GM18873 (cell line): Measurements from ENCODE around the gene A2ML1.
"Not testable (repeated sequence)": the region's sequence is repeated elsewhere in the genome, so short reads cannot be mapped to it uniquely, and the experiment has no call there.

Experiments
- ATAC-seq: cut with Tn5 transposase; IDR thresholded peaks from one replicate; pipeline ENCODE4 v1.9.1; 2021; ENCODE audit warnings: mild to moderate bottlenecking, moderate library complexity, moderate number of reproducible peaks; ENCODE audit not compliant: unreplicated experiment, low FRiP score

The A2ML1 gene

DNA sequence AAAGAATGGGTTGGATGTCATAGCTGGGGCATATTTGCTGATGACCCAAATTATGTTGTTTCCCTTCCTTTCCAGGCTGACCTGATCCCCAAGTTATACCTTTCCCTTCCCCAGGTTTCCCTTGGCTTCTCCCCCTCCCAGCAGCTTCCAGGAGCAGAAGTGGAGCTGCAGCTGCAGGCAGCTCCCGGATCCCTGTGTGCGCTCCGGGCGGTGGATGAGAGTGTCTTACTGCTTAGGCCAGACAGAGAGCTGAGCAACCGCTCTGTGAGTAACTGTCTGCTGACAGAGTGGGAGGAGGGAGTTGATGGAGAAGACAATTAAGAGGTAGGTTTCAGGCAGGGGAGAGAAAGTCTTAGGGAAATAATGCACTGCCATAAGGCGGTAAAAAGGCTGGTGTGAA is 25.0 kb downstream of the A2ML1 start:
- no peak for ATAC-seq

DNA sequence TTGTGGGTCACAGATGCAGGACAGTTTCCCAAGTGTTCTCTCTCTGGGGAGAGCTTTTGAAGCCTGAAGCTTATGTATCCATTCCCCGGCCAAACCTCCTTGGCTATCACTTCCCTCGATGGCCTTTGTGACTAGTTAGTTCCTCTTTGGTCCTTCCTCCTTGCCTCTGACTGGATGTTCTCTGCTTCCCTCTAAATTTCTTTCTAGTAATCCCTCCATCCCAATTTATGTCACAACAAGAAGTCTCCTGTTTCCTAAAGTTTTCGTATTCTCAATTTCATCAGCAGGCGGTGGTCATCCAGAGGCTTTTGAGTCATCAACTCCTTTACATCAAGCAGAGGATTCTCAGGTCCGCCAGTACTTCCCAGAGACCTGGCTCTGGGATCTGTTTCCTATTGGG is 27.5 kb downstream of the A2ML1 start:
- no peak for ATAC-seq

GRCh38 chr12:8852119-8852518 is 29.7 kb downstream of the A2ML1 start:
- no peak for ATAC-seq

DNA sequence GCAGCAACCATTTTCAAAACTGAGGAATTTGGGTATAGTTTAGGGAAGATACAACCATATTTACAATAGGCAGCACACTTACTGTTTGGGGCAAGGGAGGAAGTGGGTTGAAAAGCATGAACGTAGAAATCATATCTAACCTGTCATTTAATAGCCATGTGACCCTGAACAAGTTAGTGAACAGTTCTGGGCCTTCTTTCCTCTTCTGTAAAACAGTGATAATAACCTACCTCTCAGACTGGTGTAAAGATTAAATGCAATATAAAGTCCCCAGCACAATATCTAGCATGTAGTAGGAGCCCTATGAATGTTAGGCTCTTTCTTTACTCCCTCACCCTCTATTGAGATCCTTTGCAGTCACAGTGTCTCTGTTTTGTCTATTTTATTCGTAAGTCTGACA is 33.5 kb downstream of the A2ML1 start:
- ATAC-seq, result no peak

DNA sequence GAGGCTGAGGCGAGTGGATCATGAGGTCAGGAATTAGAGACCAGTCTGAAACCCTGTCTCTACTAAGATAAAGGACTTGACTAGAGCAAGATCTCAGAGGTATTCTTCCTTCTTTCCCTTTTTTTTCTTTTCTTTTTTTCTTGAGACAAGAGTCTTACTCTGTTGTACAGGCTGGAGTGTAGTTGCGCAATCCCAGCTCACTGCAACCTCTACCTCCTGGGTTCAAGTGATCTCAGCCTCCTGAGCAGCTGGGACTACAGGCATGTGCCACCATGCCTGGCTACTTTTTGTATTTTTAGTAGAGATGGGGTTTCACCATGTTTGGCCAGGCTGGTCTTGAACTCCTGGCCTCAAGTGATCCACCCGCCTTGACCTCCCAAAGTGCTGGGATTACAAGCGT is 37.0 kb downstream of the A2ML1 start:
- ATAC-seq, result not testable (repeated sequence)

DNA sequence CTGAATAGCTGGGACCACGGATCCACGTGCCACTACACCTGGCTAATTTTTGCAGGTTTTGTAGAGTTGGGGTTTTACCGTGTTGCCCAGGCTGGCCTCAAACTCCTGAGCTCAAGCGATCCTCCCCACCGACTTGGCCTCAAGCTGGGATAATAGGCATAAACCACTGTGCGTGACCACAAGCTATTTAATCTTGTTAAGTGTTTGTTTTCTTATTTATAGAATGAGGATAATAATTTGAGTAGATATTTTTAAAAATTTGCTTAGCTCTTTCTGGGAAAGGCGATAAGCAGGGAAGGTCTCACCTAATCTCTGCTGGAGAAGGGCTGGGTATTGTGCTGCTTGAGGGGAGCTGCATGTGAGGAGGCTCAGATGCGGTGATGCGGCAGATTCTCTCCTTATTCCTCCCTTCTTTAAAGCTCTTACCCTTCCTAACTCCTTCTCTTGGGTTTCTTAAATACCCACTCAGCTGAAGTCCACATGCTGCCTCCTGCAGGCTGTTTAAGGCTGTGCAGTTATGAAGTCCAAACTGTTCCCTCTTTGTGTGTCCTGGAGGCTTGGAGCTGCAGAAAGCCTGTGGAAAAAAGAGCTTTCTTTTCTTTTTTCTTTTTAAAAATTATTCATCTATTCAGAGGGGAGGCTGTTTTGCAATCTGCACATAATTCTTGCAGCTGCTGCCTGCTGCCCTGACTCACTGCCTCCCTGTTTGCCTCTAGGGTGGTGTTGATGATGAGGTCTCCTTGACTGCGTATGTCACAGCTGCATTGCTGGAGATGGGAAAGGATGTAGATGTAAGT is 37.9 kb downstream of the A2ML1 start:
- ATAC-seq, result no peak

- no peak for ATAC-seq
Observed at GRCh38 chr12:8866429-8866828, 44.0 kb downstream of the A2ML1 start.

DNA sequence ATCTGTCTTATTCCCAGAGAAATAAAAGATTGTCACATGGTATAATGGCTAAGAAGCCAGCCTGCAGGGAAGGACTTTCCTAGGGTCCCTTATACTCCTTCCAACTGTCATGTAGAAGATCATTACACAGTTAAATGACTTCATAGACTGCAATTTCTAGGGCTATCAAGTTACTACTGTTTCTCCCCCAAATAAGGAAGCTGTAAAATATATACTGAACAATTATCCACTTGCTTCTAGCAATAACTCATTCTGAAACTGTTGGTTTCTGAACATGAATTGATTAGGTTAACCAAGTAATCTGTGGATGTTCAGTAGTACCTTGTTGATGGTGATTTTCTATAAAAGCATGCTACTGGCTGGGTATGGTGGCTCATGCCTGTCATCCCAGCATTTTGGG is 44.6 kb downstream of the A2ML1 start:
- no peak for ATAC-seq

DNA sequence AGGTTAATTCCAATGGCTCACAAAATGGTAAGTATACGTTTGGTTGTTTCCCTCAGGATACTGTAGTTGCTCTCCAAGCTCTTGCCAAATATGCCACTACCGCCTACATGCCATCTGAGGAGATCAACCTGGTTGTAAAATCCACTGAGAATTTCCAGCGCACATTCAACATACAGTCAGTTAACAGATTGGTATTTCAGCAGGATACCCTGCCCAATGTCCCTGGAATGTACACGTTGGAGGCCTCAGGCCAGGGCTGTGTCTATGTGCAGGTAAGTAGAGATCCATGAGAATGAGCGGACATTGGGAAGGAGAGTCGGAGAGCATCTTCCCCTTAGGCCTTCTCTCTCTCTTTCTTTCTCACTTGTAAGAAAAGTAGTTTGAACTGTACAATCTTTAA is 45.4 kb downstream of the A2ML1 start:
- no peak for ATAC-seq

DNA sequence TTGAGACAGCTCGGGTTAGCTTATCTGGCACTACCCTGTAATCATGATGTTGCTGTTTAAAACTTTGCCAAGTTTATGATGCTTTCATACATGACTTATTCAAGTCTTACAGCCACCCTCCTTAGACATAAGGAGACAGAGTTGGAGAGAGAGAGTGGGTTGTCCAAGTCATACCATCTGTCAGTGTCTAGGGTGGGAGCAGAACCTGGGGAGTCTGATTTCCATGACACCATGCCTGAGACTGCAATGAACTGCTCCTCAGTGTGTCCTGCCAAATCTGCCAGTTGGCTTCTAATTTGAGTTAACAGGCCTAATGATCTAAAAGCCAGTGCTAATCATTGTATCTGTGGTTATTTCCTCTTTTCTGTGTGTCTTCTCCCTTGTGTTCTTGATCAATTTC is 48.2 kb downstream of the A2ML1 start:
- no peak for ATAC-seq

DNA sequence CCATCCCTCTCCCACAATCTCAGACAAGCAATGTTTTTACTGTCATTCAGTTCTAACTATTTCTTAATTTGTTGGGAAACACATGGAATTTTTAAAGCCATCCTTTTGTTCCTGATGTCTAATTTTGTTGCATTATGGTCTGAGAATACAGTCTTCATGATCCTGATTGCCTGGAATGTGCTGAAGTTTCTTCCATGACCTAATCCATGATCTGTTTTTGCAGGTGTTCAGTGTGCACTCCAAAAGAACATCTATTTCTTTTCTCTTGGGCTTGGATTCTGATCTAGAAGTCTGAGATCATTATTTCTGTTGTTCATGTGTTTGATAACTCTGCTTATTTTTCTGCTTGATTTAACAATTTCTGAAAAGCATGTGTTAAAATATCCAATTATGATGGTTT is 48.6 kb downstream of the A2ML1 start:
- no peak for ATAC-seq

- ATAC-seq, result no peak
Observed at GRCh38 chr12:8876887-8877286, 54.5 kb downstream of the A2ML1 start.

- no peak for ATAC-seq
Observed at GRCh38 chr12:8886502-8887284, 64.3 kb downstream of the A2ML1 start.

DNA sequence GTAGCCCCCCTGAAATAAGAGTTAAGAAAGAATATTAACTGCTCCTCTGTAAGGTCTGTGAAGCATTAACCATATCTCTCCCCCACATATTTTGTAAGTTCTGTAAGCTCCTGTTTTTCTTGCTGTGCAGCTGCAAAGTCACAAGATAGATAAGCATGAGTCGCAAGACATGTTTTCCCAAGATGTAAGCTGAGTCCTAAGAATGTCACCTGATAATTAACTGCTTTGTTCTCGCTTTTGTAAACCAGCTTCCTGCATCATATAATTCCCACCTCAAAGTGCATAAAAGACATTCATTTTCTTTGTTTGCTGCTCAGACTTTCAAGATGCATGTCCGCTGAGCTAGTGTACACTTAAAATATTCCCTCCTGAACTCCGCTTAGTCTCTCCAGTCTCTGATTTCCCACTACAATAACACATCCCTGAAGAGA is 64.9 kb downstream of the A2ML1 start:
- no peak for ATAC-seq

DNA sequence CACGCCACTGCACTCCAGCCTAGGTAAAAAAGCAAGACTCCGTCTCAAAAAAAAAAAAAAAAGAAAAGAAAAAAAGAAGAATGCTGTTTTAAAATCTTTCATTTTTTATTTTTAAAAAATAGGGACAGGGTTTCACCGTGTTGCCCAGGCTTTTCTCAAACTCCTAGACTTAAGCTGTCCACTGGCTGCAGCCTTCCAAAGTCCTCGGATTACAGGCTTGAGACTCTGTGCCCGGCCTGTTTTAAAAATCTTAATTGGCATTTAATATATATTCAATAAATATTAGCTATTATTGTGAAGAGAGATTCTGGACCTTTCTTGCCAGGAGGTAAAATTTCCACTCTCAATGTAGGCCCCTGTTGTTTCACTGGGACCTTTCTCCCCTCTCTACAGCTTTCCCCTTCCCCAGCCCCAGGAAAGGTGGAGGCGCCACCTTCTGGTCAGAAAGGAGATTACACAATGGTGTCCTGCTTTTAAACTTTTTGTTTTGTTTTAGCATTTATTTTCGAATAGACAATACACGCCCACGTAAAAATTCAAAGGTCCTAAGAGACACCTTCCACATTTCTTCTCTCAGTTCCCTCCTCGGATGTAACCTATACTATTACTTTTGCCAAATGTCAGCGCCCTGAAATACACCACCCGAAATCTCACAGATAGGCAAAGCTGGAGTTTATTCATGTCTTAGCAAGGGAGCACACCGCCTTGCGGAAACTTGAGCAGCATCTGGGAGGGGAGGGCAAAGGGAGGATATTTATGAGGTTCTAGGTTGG is 68.1 kb downstream of the A2ML1 start:
- no peak for ATAC-seq

- ATAC-seq, result no peak
Observed at GRCh38 chr12:8891976-8892375, 69.6 kb downstream of the A2ML1 start.

- no peak for ATAC-seq
Observed at GRCh38 chr12:8894378-8894777, 72.0 kb downstream of the A2ML1 start.

DNA sequence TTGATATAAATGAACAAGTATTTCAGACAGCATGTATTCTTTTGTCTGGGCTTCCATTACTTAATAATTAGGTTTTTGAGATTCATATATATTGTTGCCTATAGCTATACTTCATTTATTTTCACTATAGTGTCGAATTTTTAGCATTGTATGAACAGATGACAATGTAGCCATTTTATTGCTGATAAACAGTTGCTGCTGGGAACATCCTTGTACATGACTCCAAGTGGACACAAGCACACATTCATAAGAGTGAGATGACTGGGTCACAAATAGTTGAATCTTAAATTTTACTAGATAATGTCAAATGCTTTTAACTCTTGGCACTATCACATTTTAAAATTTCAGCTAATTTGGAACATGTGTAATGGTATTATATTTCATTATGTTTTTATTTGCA is 72.6 kb downstream of the A2ML1 start:
- ATAC-seq, result no peak

DNA sequence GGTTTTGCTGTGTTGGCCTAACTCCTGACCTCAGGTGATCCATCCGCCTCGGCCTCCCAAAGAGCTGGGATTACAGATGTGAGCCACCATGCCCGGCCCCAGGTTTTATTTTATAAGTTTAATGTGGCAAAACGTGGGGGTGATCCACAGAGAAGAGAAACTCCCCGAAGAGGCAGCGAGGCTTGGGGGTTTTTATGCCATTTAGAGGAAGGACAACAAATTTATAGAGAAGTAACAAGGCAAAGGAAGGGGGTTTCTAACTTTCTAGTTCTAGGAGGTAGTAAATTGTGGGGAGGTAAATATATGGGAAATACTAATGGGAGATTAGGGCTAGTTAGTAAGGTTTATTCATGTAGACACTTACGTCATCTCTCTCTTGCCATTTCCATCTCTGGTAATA is 74.7 kb downstream of the A2ML1 start:
- no peak for ATAC-seq

DNA sequence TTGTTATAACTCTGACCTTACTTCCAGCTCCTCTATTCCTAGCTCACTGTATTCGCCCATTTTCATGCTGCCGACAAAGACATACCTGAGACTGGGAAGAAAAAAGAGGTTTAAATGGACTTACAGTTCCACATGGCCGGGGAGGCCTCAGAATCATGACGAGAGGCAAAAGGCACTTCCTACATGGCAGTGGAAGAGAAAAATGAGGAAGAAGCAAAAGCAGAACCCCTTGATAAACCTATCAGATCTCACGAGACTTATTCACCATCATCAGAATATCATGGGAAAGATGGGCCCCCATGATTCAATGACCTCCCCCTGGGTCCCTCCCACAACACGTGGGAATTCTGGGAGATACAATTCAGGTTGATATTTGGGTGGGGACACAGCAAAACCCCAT is 77.4 kb downstream of the A2ML1 start:
- no peak for ATAC-seq

DNA sequence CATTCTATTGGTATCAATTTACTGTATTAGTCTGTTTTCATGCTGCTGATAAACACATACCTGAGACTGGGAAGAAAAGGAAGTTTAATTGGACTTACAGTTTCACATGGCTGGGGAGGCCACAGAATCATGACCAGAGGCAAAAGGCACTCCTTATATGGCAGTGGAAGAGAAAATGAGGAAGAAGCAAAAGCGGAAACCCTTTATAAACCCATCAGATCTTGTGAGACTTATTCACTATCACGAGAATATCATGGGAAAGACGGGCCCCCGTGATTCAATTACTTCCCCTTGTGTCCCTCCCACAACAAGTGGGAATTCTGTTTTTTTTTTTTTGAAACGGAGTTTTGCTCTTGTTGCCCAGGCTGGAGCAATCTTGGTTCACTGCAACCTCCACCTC is 80.3 kb downstream of the A2ML1 start:
- not testable (repeated sequence) for ATAC-seq
